ENCODE data around the gene PICK1.
"Not testable (repeated sequence)": the region's sequence is repeated elsewhere in the genome, so short reads cannot be mapped to it uniquely, and the experiment has no call there.

Gene PICK1

GRCh38 chr22:38097557-38098409, 40.6 kb downstream of the PICK1 start:
- DNase-seq = no peak

DNA sequence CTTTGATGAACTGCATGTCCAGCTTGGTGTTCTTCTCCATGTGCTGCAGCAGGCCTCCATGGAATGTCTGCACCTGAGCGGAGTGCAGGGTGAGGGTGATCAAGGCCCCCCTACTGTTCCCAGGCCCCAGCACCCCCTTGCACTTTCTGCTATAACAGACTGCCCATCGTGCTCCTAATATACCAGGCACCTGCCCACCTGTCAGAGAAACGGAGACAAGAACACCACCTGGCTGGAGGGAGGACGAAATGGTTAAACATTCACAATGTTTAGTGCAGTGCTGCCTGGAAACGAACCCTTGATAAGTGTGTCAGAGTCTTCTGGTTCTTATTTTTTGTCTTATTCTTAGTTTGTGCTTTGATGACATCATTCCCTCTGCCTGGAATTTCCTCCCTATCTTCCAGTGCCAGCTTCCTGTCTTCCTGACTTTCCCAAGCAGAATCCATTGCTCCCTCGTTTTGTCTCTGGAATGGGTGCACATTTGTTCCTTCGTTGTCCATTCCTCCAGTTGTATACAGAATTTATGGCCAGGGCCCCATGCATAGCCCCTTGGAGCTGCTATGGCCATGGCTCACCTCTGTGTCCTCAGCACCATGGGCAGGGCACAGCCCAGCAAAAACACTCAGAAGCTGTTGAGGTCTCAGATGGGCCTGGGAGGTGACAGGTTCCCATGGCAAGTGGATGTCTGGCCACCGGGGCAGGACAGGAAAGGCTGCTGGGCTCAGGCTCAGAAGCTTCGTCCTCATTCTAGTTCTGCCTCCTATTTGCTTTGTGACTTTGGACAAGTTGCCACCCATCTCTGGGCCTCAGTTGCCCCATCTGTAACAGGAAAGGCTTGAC, 41.4 kb downstream of the PICK1 start:
- no peak for DNase-seq

DNA sequence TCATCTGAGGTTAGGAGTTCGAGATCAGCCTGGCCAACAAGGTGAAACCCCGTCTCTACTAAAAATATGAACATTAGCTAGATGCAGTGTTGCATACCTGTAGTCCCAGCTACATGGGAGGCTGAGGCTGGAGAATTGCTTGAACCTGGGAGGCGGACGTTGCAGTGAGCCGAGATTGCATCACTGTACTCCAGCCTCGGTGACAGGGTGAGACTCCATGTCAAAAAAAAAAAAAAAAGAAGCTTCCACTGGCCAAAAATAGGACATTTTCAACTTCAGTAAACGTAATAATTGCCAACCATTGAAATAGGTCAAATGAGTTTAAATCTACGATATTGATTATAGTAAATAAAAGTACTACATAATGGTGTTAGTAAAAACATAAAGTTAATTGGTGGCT, 46.4 kb downstream of the PICK1 start:
- DNase-seq = no peak

- DNase-seq = peak; percentile 56
Measured at GRCh38 chr22:38104084-38104483, 46.9 kb downstream of the PICK1 start.

DNA sequence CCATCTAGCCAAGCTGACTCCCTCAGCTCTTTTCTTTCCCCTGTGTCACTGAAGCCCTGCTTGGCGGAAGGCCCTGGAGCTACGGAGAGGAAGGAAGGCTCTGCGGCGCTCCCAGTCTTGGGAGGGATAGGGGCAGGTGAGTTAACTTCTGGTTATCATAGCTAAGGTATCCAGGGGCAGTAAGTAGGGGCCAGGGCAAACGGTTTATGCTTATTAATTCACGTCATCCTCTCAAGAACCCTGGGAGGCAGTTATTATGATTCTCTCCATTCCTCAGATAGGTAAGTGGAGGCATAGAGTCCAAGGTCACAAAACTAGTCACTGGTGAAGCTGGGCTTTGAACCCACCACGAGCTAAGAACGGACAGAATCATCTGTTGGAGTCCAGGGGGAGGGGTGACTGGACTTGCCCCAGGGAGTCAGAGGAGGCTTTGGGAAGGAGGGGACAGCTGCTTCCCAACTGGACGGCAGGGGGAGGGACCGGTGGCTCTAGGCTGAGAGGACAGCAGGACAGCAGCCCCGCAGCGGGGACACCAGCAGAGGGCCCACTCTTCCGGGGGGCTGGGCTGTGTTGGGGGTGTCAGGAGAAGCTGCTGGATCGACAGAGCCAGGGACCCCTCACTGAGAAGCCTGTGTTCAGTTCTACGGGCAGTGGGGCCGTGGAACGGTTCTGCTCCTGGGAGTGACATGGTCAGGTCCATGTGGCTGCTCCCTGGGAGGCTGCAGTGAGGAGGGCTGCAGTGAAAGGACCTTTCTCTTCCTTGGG, 49.8 kb downstream of the PICK1 start:
- no peak for DNase-seq

DNA sequence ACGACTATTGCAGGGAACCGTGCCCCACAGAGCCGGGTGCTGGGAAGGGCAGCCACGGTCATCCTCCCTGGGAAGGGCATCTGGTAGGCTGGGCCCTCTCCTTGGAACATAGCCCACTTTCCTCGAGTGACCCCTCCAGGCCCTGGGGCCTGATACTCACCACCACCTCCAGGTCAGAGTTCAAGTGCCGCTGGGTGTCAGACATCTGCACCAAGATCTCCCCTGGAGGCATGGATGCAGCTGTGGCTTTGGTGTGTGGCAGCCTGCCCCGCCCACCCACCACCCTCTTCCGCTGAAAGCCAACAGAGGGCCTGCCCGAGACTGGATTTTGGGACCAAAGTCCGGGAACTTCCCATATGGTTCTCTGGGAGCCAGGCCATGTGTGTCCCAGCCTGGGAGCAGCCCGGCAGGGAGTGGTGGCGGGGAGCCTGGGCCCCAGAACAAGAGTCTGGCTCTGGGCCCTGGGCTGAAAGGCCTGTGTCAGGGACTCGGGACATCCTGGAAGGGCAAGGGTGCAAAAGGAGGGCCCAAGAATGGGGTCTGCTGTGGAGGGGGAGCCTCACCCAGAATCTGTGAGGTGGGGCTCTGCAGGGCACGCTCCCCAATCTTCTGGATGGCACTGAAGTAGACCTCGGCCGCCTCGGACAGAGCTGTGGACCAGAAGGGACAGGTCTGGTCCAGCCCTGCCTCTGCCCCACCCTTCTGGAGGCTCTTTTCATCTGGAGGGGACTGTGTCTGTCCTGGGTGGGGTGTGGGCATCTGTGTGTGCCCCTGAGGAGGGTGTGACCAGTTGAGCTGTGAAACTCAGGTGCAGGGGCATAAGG, 50.7 kb downstream of the PICK1 start:
- no peak for DNase-seq

DNA sequence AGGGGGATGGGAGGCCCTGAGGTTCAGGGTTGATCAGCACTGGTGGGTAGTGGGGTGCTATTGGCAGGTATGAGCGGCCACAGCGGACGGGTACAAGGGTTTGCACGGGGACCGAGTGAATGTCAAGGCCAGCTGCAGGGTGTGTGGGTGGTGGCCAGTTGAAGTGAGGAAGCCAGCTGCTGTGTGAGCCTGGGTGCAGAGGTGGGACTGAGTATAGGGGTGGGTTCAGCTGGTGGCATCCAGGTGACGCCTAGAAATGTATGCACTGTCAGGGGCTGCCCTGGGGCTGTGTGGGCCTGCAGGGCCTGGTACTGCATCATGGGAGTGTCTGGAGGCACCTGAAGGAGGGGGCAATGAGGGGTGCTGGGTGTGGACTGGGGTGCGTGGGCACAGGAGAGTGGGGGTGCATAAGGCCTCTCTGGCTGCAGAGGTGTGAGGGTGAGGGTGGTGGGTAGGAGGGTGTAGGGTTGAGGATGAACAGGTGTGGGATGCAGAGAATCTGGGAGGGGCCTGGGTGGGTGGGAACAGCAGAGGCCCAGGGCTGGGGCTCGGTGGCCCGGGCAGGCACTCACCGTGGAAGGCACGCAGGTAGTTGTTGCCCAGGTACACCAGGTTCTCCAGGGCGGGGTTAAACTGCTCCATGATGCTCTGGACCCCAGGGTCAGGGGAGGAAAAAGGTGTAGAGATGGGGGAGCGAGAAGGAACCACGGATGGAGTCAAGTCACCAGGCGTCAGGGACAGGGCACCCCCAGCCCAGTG, 51.5 kb downstream of the PICK1 start:
- DNase-seq = no peak

GRCh38 chr22:38109371-38110001, 52.3 kb downstream of the PICK1 start:
- no peak for DNase-seq

GRCh38 chr22:38110008-38110862, 53.0 kb downstream of the PICK1 start, which contains the start of gene BAIAP2L2:
TSS of gene BAIAP2L2 (minus strand) at chr22:38110684. CDS start at chr22:38110525, 159 bp downstream.
- no peak for DNase-seq

DNA sequence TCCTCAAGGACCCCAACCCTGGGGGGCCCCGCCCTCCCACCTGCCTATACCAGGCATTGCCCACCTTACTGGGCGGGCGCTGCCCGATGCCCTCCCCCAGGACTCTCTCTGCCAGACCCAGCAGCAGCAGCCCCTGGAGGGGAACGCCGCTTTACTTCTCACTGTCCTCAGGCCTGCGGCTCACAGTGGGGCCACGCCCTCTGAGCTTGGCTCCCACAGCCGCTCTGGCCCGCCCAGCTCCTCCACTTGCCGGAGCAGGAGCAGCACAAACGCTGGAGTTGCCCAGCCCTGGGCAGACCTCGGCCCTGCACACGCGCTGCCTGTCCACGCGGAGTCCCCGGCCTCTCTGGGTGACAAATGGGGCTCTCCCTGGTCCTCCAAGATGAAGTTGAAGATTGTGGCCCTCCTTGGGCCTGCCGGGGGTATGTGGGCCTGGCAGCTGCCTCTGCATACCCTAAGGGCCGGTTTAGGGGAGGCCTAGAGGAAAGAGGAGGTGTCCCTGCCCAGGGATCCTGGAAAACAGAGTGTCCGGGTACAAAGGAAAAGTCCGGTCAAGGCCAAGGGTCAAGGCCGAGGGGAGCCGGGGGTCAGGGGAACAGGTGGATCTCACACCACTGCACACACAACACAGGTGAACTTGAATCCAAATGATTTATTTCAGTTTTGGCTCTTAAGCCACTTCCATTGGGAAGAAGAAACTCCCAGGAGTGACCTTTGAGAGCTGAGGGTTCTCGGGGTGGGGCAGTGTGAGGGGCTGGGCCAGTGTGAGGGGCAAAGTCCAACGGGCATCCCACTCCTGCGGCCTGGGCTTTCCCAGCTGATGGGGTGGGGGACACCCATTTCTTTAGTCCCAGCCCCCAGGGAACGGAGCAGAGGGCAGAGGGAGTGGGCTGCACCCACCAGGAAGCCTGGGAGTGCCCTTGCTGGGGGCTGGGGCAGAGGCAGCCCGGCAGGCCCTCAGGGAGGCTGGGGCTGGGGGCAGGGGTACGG, 54.0 kb downstream of the PICK1 start:
- no peak for DNase-seq

DNA sequence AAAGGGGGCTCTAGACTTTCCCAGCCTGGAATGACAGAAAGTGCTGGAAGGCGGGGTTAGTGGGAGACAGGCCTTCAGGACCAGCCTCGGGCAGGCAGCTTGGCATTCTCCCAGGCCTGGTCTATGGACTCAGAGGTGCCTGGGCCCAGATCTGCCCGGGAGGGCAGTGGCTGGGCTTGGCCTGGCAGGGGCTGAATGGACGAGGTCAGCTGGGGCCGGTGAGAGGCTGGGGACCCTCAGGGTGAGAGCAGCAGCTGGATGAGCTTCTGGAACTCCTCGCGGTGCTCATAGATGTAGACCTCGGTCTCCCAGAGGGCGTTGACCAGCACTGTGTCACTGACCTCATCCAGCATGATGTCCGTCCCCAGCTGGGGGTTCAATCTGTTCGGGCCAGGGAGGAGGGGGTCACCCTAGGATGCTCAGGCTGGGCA, 54.7 kb downstream of the PICK1 start:
- no peak for DNase-seq

DNA sequence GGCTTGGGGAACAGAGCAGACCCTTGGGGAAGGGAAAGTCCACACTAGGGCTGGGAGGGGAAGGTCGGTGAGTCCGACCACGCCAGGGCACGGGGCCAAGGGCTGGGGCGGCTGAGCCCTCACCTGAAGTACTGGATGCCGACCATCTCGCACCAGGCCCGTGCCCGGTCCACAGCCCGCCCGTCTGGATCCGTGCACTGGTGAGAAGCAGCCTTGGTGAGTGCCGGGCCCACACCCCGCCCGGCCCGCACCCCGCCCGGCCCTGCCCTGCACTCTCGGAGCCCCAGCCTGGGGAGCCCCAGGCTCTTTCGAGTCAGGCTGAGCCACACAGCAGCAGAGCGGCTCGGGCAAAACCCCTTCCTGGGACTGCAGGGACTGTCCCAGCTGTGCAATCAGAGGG, 55.2 kb downstream of the PICK1 start:
- DNase-seq = no peak

DNA sequence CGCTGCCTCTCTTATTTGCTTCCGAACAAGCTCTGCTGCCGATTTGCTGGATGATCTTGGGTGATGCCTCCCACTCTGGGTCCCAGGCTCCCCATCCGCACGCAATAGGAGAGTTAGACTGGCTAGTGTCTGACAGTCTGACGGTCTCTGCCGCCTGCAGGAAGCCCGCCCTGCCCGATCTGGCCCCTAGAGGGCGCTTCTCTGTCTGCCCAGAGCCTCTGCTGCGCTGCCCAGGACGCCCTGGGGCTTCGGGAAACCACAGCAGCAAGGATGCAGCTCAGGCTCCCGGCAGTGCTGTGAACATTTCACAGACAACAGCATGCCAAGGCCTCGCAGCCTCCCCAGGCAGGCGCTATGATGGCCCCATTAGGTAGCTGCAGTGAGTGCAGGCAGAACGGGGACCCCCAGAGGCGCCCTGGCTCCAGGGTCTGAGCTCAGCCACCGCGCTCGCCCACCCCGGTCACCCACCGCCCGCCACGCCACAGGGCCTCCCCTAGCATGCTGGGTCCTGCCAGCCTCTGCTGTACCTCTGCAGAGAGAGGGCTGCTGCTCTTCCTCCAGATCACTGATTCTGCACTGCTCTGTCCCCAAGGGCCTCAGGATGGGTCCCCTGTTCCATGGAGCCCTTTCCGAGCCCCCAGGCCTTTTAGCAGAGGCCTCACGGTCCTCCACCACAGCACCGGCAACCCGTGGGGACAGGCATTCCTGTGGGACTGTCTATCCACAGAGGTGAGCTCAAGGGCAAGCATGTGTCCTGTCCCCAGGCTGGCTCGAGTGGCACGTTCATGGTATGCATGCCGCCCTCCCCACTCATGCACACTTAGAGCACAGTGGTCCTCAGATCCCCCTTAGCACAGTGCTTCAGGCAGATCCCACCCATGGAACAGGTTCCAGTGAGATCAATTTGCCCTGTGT, 57.5 kb downstream of the PICK1 start:
- peak; percentile 78 for DNase-seq

GRCh38 chr22:38115423-38116205, 58.4 kb downstream of the PICK1 start:
- no peak for DNase-seq

GRCh38 chr22:38117556-38117955, 60.4 kb downstream of the PICK1 start:
- DNase-seq = not testable (repeated sequence)

- DNase-seq = no peak
Measured at GRCh38 chr22:38118182-38118581, 61.0 kb downstream of the PICK1 start.

DNA sequence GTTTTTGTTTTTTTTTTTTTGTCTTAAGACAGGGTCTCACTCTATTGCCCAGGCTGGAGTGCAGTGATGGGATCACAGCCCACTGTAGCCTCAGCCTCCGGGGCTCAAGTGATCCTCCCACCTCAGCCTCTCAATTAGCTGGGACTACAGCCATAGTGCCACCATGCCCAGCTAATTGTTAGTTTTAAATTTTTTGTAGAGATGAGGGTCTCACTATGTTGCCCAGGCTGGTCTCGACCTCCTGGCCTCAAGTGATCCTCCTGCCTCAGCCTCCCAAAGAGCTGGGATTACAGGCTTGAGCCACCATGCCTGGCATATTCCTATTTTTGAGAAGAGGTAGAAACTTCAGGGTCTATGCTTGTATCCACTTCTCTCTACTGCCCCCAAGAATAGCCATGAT, 61.5 kb downstream of the PICK1 start:
- not testable (repeated sequence) for DNase-seq
